ENCODE measurements around the gene DLK2.
"Not testable (repeated sequence)": the region's sequence is repeated elsewhere in the genome, so short reads cannot be mapped to it uniquely, and the experiment has no call there.

DLK2 gene

DNA sequence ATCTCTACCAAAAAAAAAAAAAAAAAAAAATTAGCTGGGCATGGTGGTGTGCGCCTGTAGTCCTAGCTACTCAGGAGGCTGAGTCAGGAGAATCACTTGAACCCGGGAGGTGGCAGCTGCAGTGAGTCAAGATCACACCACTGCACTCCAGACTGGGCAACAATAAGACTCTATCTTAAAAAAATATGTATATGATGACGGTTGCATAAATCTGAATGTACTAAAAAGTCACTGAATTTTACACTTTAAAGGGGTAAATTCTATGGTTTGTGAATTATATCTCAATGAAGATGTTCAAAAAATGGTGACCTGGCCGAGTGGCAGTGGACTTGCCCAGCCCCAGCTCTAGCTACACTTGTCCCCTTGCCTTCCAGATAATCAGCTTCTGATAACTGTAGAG lies 38.4 kb downstream of the DLK2 start:
- Histone ChIP-seq H3K9ac (no peak overlapping the region), H3K9me3 (ENCODE audit: control insufficient read depth, low read length) (no peaks in the 10 kb centered on the region), H3K4me3 (ENCODE audit: low read depth, low read length) (no peak overlapping the region), H3K79me2 (no peaks in the 10 kb centered on the region), H3K36me3 (ENCODE audit: control insufficient read depth, insufficient read depth, low read length) (no peaks in the 10 kb centered on the region), H2AFZ (no peak overlapping the region), H3K4me2 (ENCODE audit: low read length) (no peak overlapping the region), H3K27me3 (ENCODE audit: control insufficient read depth, insufficient read depth, low read length) (no peaks in the 10 kb centered on the region), H3K4me1 (no peaks in the 10 kb centered on the region), H3K27ac (no peak overlapping the region)
- TF ChIP-seq, protein P1, sequence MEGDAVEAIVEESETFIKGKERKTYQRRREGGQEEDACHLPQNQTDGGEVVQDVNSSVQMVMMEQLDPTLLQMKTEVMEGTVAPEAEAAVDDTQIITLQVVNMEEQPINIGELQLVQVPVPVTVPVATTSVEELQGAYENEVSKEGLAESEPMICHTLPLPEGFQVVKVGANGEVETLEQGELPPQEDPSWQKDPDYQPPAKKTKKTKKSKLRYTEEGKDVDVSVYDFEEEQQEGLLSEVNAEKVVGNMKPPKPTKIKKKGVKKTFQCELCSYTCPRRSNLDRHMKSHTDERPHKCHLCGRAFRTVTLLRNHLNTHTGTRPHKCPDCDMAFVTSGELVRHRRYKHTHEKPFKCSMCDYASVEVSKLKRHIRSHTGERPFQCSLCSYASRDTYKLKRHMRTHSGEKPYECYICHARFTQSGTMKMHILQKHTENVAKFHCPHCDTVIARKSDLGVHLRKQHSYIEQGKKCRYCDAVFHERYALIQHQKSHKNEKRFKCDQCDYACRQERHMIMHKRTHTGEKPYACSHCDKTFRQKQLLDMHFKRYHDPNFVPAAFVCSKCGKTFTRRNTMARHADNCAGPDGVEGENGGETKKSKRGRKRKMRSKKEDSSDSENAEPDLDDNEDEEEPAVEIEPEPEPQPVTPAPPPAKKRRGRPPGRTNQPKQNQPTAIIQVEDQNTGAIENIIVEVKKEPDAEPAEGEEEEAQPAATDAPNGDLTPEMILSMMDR (IDR thresholded peaks at IDR 0.05) = no peak

DNA sequence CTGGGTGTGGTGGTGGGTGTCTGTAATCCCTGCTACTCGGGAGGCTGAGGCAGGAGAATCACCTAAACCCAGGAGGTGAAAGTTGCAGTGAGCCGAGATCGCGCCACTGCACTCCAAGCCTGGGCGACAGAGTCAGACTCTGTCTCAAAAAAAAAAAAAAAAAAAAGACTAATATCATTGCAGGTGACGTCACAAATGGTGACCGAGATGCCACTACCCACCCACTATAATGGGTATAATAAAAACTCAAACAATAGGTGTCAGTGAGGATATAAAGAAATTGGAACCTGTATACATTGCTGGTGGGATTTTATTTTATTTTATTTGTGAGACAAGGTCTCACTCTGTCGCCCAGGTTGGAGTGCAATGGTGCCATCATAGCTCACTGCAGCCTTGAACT lies 40.1 kb downstream of the DLK2 start:
- not testable (repeated sequence) for H3K4me1 ChIP-seq; H3K79me2 ChIP-seq; H3K4me2 ChIP-seq (ENCODE audit: low read length); H3K9me3 ChIP-seq (ENCODE audit: control insufficient read depth, low read length); H3K27me3 ChIP-seq (ENCODE audit: control insufficient read depth, insufficient read depth, low read length); H3K27ac ChIP-seq; H3K9ac ChIP-seq; H2AFZ ChIP-seq; H3K4me3 ChIP-seq (ENCODE audit: low read depth, low read length); H3K36me3 ChIP-seq (ENCODE audit: control insufficient read depth, insufficient read depth, low read length)

DNA sequence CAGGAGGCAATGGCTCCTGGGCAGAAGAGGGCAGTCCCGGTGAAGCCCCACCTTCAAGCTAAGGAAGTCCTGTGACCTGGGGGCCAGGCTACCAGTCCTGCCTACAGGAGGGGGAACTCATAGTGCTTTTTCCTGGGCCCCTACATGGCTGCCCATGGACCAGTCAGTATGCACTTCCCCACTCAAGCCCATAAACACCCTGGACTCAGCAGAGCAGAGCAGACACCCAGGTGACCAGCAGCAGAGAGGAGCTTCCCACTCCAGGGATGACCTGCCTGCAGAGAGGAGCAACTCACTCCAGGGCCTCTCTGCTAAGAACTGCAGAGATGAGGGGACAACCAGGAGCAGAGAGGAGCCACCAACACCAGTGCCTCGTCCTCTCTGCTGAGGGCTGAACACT lies 42.3 kb downstream of the DLK2 start:
- Histone ChIP-seq H3K4me2 (ENCODE audit: low read length) (no peak overlapping the region), H3K27me3 (ENCODE audit: control insufficient read depth, insufficient read depth, low read length) (no peaks in the 10 kb centered on the region), H3K4me3 (ENCODE audit: low read depth, low read length) (no peak overlapping the region), H3K27ac (no peak overlapping the region), H3K9me3 (ENCODE audit: control insufficient read depth, low read length) (no peaks in the 10 kb centered on the region), H3K79me2 (no peaks in the 10 kb centered on the region), H3K36me3 (ENCODE audit: control insufficient read depth, insufficient read depth, low read length) (no peaks in the 10 kb centered on the region), H2AFZ (no peak overlapping the region), H3K9ac (no peak overlapping the region), H3K4me1 (no peaks in the 10 kb centered on the region)
- TF ChIP-seq, protein P1 (IDR thresholded peaks at IDR 0.05) = no peak

DNA sequence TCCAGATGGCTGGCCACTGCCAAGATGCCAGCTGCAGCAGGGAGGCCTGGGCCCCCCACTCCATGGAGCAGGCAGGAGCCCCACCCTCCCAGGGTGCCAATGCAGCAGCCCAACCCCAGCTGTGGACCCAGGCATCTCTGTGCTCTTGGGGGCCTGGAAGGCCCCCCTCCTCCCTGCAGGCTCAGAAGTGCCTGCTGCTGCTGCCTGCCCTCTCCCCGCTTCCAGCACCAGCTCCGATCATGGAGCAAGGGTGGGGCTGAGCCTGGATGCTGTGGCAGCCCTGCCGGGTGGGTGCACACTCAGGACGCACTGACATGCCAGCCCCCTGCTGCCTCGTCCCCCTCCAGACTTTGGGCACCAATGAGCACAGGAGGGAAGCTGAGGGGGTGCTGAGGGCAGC lies 42.8 kb downstream of the DLK2 start:
- Histone ChIP-seq H3K79me2 (no peaks in the 10 kb centered on the region), H3K4me1 (no peaks in the 10 kb centered on the region), H3K36me3 (ENCODE audit: control insufficient read depth, insufficient read depth, low read length) (no peaks in the 10 kb centered on the region), H3K27ac (no peak overlapping the region), H3K4me2 (ENCODE audit: low read length) (no peak overlapping the region), H3K9ac (no peak overlapping the region), H3K9me3 (ENCODE audit: control insufficient read depth, low read length) (no peaks in the 10 kb centered on the region), H3K27me3 (ENCODE audit: control insufficient read depth, insufficient read depth, low read length) (no peaks in the 10 kb centered on the region), H3K4me3 (ENCODE audit: low read depth, low read length) (no peak overlapping the region), H2AFZ (no peak overlapping the region)
- TF ChIP-seq, protein P1 (IDR thresholded peaks at IDR 0.05) = no peak

DNA sequence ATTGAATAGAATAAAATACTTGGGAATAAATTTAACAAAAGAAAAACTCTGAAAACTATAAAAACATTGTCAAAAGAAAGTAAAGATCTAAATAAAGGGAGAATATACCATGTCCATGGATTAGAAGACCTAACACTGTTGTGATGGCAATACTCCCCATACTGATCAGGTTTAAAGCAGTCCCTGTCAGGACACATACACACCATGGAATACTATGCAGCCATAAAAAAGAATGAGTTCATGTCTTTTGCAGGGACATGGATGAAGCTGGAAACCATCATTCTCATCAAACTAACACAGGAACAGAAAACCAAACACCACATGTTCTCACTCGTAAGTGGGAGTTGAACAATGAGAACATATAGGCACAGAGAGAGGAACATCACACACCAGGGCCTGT lies 44.6 kb downstream of the DLK2 start:
- not testable (repeated sequence) for H3K27me3 ChIP-seq (ENCODE audit: control insufficient read depth, insufficient read depth, low read length); H3K9me3 ChIP-seq (ENCODE audit: control insufficient read depth, low read length); H3K9ac ChIP-seq; H3K27ac ChIP-seq; H3K36me3 ChIP-seq (ENCODE audit: control insufficient read depth, insufficient read depth, low read length); H2AFZ ChIP-seq; H3K4me3 ChIP-seq (ENCODE audit: low read depth, low read length); H3K4me1 ChIP-seq; H3K79me2 ChIP-seq; H3K4me2 ChIP-seq (ENCODE audit: low read length)

DNA sequence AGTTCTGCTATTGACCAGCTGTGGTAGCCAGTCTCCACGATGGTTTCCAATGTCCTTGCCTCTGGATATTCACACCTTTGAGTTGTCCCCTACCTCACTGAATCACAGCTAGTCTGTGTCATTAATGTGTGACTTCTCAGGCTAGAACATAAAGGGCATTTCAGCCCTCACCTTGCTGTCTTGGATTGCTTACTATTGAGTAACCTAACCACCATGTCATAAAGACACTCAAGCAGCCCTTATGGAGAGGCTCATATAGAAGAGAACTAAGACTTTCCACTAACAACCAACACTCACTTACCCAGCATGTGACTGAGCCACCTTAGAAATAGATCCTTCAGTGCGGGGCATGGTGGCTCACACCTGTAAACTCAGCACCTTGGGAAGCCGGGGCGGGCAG lies 47.1 kb downstream of the DLK2 start:
- Histone ChIP-seq H3K4me3 (ENCODE audit: low read depth, low read length) (no peak overlapping the region), H3K79me2 (no peaks in the 10 kb centered on the region), H3K9ac (no peak overlapping the region), H3K27ac (no peak overlapping the region), H3K4me2 (ENCODE audit: low read length) (no peak overlapping the region), H3K27me3 (ENCODE audit: control insufficient read depth, insufficient read depth, low read length) (no peaks in the 10 kb centered on the region), H3K4me1 (no peaks in the 10 kb centered on the region), H2AFZ (no peak overlapping the region), H3K36me3 (ENCODE audit: control insufficient read depth, insufficient read depth, low read length) (no peaks in the 10 kb centered on the region), H3K9me3 (ENCODE audit: control insufficient read depth, low read length) (no peaks in the 10 kb centered on the region)
- TF ChIP-seq, protein P1 (IDR thresholded peaks at IDR 0.05) = no peak
